Left colon (tissue), 2 donors: ENCODE results near the gene WNT7A. TPM values are rescaled to one million over a fixed set of nuclear protein-coding genes. Genes with fewer than 3 reads are reported as not detected.

ENCODE experiments used
- ATAC-seq: fragments of 200-7000 bp; cut with Tn5 transposase; one replicate; pipeline ENCODE4 v1.9.1; 2020; ENCODE audit warnings: mild to moderate bottlenecking, moderate library complexity
- DNase-seq, 2 donors: peaks; one replicate each; pipeline ENCODE4 v3.0.0-alpha.2; 2020
- intact Hi-C, 2 donors: fragments of 100-400 bp; cut with DNase I in 1 of 2; cut with micrococcal nuclease in 1 of 2; formaldehyde crosslinking; loops; one replicate each; pipeline versions ENCODE4 v1.11.2 to v1.14.0; 2022; cut with DNase I, micrococcal nuclease
- total RNA-seq, 2 donors: library from RNA; stranded (reverse); fragmentation: NEBNext Ultra II Directional; extraction: Animal tissue kit (Norgen Biotek cat#: 25700); gene quantifications; one replicate each; pipeline ENCODE4 v1.2.1, GENCODE V29; 2021
- donor health status: DM: no; HTN: no; CAD: no.
- donor health status: DM: yes; HTN: yes; CAD: no.

The WNT7A gene
- total RNA-seq, 2 donors from 2014 or later: not detected

DNA sequence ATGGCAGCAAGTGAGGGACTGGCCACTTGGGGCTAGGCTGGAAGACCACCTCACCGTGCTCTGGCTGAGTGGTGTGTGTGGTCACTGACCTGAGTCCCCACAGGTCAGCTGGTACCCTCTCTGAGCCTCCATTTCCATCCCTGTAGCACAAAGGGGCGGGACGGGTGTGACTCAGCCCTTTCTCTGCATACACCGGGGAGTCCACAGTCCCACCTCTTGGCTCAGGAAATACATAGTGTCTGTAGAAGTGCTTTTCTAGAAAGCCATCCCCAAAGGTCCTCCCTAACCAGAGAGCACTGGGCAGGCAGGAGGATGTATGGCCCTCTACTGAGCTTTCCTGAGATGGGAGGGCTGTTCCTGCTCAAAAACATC is 27.2 kb downstream of the WNT7A start:
- intact Hi-C loops: no loop called here
- no peak for ATAC-seq
- DNase-seq: no peak

DNA sequence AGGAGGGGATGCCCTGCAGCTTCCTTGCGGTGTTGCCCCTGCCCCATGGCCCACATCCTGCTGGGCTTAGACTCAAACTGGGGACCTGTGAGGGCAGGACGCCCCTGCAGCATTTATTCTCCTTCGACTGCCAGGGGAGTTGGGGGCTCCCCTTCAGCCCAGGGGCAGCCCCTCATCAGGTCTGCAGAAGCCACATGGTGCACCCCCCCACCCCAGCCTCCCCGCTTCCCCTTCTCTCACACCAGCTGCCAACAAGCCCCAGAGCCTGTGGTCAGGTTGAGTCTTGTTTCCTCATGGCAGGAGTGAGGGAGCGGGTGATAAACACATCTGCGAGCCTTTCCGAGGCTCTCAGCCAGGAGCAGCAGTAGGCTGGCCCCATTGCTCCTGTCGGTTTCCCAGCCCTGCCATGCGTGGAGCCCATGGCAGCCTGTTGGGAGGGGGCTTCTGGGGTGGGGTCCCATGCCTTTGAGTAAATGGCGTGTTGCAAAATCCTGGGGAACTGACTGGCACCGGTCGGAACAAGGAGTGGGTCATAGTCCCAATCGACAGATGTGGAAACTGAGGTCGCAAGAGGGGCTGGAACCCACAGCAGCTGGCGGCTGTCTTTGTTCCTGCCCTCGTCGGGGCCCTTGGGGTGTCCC is 27.8 kb downstream of the WNT7A start:
- ATAC-seq (no peak), DNase-seq (no peak)
- intact Hi-C loops: no loop called here

DNA sequence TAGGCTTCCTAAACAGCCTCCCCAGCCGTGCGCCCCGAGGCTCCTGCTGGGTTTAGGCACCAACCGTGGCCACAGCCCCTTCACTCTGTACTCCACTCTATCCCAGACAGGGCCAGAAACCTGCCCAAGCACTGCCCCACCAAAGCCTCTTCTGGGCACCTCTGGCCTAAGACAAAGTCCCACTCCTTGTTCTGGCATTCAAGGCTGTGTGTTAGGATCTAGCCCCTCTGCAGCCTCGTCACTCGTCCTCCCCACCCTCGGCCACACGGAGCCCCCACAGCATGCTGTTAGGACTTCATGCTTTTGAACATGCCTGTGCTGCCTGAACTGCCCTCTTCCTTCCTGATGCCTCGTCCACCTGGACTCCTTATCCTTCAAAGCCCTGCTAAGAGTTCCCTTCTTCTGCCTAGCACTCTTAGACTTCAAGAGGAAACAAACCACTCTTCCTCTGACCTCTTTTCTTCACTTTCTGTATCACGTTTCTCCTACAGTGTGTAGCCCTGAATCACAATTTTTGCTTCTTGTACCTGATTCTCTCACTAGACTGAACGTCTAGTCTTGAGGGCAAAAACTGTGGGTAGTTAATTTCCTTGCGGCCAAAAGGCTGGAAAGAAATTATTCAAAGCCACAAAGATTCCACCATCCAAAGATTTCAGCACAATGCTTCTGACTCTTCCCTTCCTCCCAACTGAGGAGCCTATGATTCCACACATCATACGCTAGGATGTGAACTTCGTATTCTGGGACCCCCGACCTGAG is 28.6 kb downstream of the WNT7A start:
- DNase-seq: no peak
- ATAC-seq: no peak
- intact Hi-C loops: no loop called here

DNA sequence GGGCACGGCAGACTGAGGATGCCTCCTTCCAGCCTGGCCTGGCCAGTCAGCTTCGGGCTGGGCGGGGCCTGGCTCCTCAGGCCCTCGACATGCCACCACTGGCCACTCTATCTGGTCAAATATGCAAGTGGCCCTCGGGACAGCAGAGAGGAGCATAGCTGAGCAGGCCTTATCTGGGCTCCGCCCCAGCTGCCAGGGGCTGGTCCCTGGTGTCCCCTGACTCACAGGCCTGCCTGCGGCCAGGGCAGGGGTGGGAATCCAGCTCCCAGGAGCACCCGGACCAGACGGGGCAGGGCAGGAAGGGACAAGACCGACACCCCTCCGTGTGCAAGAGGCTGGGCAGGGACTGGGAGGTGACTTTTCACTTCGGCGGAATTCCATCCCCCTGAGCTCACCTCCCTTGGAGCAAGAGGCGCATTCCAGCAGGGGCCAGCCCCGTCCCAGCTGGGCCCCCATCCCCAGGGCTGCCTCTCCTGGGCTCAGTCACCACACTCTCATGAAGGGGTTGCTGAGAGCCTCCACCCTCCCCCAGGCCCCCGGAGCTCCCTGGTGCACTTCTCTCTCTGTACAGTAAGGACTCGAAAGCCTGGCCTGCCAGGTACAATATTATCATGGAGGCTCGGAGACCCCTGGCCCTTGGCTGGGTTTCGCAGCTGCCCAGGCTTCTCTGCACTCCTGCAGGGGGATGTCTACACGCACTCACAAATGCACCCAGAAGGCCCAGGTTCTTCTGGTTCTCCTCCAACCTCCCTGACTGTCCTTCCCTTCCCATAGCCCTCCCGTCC is 29.5 kb downstream of the WNT7A start:
- no peak for ATAC-seq

DNA sequence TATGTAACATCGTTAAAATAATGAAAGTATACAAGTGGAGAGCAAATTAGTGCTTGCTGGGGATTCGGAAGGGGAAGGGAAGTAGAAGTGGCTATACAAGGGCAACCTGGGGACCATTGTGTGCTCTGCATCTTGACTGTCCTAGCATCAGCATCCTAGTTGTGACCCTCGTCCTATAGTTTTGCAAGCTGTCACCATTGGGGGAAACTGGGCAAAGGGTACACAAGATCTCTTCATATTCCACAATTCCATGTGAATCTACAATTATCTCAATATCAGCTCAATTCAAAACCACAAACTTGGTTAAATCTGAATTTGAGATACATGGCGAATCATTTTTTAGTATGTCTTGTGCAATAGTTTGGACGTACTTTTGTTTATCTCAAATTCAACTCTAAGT is 30.9 kb downstream of the WNT7A start:
- DNase-seq (no peak), ATAC-seq (no peak)
- intact Hi-C loops: no loop called here

More for the DNA sequence above, 29.5 kb downstream of the WNT7A start:
- no peak for DNase-seq
- intact Hi-C loops: no loop called here

DNA sequence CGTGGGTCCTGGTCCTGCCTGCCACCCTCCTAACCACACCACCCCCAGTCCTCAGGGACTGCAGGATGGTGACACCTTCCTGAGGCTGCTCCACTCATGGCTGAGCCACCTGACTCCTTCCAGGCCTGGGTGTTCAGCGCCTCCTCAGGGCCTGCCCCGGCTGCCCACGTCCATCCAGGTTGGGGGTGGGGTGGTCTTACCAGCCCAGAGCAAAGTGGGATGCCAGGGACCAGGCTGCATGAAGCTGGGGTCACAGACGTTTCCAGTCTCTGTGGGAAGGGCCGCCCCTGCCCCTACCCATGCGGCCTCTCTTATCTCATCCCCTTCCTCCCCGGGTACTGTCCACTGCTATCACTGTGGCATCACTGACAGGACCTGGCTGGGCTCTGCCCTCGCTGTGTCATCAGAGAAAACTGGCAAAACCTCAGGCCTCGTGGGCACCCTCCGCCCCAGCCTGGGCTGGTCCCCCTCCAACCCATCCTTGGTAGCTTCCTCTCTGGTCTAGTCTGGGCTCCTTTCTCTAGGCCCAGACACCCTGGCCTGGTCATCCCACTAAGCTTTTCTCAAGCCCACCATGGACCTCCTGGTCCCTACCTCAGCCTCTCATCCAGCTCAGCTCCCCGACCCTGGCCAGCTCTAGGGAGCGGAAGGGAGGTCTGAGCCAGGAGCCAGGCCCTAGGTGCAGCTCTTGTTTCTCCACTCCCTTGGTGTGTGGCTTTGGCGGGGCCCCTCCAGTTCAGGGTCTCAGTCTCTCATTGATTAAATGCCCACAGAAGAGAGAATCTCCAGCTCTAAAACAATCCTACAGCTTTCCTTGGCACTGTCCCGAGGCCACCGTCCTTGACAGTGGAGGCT is 32.9 kb downstream of the WNT7A start:
- DNase-seq: no peak
- ATAC-seq: no peak
- intact Hi-C loops: no loop called here

DNA sequence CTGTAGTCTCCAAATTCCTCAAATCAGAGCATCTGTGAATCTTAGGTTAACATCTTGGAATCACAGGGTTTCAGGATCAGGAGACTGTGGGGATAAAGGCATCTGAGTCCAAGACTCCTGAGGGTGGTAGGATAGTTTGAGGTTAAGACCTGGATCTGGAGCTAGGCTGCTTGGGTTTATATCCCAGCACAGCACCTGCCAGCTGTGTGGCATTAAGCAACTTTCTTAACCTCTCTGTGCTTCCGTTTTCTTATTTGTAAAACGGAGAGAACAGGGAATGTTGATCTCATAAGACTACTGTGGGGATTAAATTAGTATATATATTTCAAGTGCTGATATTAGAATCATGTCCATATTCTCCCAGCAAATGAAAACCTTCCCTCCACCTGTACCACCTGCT is 33.6 kb downstream of the WNT7A start:
- intact Hi-C loops: no loop called here
- DNase-seq (no peak), ATAC-seq (no peak)

DNA sequence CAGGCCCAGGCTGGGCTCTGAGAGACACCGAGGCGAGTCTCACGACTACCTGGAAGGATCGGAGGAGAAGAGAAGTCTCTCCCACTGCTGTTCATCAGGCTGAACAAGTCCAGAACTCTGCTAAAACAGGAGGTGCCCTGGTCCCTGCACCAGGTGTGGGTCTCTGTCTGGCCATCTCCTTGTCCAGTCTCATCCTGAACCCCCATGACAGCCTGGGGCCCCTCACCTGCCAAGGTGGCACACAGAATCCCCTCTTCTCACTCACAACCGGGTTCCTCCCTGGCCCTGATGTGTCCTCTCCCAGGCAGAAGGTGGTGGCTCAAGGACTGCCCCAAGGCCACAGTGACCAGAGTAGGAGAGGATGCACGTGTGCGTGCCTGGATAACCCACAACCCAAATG is 34.1 kb downstream of the WNT7A start:
- DNase-seq (no peak), ATAC-seq (no peak)
- intact Hi-C loops: no loop called here

DNA sequence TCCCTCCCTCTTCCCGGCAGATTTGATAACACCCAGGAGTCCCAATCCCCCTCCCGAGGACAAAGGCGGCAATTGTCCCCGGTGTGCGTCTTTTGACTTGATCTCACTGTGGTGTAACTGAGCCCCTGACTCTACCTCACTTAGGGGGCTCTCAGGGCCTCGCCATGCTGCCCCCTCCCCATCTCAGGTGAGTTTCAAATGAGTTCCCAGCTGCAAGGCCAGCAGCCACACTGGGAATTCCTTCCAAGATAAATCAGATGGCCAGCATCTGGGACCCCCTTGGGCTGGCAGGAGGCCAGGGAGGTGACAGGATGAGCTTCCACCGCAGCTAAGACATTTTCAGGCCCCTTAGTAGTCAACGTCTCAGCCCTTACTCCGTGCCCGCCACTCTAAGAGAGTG is 35.0 kb downstream of the WNT7A start:
- DNase-seq (no peak), ATAC-seq (no peak)
- intact Hi-C loops: no loop called here

DNA sequence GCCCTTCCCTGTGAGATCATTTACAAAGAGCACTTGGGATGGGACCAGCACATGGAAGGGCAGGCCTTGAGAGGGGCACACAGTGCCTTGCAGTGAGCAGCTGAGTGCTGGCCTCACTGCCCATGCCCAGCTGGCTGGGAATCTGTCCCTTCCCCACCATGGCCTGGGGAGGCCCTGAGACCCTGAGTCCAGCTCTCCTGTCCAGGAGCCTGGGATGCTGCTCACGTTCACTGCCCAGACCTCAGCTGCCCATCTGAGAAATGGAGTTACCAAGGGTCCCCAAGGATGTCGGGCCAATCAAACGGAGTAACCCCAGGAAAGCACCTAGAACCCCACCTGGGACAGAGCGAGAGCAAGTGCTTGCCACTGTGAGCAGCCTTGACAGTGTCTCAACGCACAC is 35.6 kb downstream of the WNT7A start:
- intact Hi-C loops: no loop called here
- ATAC-seq: no peak
- DNase-seq: no peak

DNA sequence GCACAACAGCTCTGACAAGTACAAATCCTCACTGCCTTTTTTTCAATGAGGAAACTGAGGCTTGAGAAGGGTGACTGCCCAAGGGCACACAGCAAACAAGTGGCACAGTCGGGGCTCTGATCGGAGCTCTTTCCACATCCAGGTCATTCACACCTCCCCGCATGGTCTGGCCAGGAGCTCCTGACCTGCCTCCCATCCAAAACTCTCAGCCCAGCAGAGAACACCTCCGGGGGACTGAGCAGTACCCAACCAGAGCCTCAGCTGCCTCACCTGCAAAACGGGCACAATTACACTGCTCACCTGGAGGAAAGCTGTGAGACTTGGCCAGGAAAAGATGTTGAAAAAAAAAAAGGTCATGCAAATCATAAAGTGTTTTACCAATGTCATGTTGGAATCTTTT is 36.5 kb downstream of the WNT7A start:
- DNase-seq: no peak
- intact Hi-C loops: no loop called here
- no peak for ATAC-seq

DNA sequence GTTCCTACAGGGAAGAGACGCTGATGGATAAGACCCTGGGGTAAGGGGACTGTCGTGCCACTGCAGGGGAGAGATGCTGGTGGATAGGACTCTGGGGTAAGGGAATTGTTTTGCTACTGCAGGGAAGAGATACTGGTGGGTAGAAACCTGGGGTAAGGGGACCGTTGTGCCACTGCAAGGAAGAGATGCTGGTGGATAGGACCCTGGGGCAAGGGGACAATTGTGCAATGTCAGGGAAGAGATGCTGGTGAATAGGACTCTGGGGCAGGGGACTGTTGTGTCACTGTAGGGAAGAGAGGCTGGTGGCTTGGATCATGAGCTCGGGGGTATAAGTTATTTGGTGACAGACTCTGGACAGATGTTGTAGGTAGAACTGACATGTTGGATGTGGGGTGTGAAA is 37.6 kb downstream of the WNT7A start:
- DNase-seq: no peak
- ATAC-seq: no peak
- intact Hi-C loops: no loop called here

DNA sequence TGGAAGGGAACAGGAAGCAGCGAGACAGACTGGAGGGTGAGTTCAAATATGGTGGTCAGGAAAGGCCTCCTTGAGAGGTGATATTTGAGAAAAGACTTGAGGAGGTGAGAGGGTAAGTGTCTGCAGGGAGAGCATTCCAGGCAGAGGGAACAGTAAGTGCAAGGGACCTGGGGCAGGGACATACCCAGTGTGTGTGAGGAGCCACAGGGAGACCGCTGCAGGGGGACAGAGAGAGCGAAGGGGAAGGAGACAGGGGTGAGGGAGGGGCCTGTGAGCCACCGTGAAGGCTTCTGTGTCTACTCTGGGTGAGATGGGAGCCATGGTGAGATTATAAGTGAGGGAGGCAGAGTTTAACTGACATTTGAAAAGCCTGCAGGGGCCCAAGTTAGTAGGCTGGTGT is 38.0 kb downstream of the WNT7A start:
- ATAC-seq (no peak), DNase-seq (no peak)
- intact Hi-C loops: no loop called here

DNA sequence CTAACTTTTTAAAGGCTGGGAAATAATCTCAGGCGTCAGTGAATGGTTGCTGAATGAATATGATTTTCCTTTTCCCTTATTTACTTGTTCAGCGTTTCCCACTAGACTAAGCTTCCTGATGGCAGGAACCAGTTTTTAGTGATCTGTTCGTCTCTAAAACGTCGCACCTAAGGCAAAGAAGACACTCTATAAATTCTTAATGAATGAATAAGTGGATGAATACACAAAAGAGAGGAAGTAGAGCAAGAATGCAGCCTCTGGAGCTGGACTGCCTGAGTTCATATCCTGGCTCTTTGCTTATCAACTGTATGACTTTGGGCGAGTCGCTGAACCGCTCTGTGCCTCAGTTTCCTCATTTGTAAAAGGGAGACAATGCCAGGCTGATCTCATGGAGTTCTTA is 38.7 kb downstream of the WNT7A start:
- ATAC-seq (no peak), DNase-seq (no peak)
- intact Hi-C loops: no loop called here

DNA sequence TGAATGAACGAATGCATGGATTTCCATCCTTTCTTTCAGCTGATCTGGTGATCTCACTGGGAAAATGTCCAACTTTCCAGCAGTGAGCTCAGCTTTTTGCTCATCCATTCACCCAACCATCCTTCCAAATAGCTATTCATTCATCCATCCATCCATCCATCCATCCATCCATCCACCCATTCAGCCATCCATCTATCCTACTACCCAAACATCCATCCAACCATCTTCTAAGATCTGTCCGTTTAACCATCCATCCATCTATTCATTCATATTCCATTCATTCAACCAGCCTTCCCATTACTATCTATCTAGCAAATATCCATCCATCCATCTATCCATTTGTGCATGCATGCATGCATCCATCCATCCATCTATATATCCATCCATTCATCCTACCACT is 39.4 kb downstream of the WNT7A start:
- ATAC-seq: no peak
- intact Hi-C loops: no loop called here
- no peak for DNase-seq

DNA sequence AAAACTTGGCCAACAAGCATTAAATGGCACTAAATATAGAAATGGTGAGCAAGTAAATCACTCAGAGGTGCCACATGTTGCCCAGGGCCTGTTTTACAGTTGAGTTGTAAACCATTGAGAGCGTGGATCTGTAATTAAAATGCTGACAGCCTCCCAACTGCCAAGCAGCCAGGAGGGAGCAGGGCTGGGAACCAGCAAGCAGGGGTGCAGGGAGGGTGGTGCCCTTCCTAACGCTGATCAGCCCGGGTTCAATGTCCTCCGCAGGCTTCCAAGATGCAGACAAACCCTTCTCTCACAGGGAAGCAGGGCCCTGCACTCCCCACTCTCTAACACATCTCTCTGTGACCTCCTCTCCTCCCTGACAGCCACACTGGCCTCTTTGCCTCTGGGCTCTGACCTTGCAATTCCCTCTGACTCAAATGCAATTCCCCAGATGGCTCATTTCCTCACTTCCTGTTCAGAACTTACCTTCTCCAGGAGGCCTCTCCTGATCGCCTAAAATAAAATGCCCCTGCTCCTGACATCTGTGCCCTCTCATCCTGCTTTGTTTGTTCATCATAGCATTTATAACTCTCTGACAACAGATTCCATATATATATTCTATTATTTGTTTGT is 40.0 kb downstream of the WNT7A start:
- intact Hi-C loops: no loop called here
- no peak for DNase-seq
- ATAC-seq: no peak

DNA sequence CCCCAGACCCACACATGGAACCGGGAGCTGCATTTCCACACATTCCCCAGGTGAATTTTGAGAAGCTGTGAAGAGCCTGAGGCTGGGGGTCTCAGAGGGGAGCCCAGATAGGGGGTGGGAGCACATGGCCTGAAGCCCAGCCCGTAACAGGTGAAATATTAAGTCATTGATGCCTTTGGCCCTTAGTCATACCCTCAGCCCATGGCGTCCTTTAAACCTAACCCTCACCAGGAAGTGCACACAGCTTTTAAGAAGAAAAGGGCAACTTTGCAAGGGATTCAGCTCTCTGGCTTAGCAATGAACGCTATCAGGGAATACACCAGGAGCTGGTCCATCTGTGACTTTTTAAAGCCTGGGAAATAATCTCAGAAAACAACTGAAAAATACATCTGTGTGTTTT is 40.6 kb downstream of the WNT7A start:
- DNase-seq (no peak), ATAC-seq (no peak)
- intact Hi-C loops: no loop called here

DNA sequence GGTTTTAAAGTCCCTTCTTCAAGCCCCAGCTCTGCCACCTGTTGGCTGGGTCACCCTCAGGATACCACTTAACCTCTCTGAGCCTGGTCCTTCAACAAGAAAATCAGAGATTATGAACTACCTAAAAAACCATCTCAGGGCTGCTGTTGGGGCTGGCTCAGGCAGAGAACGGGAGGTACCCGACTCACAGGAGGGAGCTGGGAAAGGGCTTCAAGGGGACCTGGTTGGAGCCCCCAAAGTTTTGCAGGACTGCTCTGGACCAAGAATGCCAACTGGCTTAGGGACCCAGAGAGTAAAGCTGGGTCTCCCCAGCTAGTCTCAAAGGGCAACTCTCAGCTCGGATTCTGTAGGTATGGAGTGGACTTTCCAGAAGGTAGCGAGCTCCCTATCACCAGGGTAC is 41.5 kb downstream of the WNT7A start:
- intact Hi-C loops: no loop called here
- ATAC-seq (no peak), DNase-seq (no peak)

DNA sequence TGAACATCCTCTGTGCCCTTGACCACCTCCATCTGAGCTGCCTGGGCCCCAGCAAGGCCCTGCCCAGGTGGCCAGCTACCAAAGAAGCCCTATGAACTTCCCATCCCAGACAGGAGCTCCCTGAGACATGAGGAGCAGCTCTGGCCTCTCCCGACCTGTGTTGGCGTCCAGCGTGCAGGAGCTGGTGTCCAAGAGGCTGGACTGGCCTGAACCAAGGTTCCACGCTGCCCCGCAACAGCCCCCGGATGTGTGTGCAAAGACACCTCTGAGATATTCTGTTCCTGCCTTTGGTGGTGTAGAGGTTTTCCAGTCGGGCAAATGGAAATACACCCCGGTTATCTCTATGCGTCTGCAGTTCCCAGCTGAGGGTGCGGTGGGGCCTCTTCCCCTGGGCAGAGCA is 42.1 kb downstream of the WNT7A start:
- DNase-seq: no peak
- intact Hi-C loops: no loop called here
- no peak for ATAC-seq
